ENCODE data around the gene ZNF765. TPM values are rescaled to one million over a fixed set of nuclear protein-coding genes. Genes with fewer than 3 reads are reported as not detected.

The ZNF765 gene
- total RNA-seq, 6 donors from 2014 or later = 7.9 to 21.0 (median 10.5) TPM

DNA sequence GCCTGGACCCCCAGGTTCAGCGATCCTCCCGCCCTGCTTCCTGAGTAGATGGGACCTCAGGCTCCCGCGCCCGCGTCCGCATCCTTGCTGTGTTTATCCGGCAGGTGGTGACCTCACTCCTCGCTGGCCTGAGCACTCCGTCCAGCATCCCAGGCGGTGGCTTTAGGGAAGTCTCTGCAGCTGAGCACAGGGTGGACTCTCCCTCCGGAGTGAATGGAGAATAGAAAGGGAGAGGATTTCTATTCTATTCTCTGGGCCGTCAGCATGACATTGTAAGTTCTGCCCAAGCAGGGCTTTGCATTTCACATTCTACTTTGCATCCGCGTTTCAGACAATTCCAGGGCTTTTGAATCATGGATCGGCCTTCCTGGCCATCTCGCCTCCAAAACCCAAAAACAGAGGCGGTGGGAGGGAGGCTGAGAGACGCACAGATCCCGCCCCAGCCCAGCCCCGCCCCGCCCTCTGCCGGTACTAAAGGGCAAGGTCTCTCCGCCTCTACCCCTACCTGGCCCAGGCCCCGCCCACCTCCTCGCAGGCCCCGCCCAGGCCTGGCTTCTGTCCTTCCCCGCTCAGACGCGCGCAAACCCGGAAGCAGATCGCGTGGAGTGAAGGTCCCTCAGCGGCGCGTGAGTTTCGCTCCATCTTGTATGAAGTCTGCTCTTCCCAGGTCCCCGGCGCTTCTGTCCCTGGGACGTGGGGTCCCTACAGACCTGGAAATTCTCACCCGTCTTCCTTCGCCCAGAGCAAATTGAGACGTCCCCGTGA, 29.6 kb upstream of the ZNF765 start, which contains the start of gene ZNF525:
ZNF525 (plus strand) TSS at position 572 of the 765 bp plus-strand sequence. CDS start 6,577 bp downstream, outside the sequence.
- peaks cover 0 to 5% (median 0%) of the 10 kb centered on the region in 4 donors for H3K9me3 ChIP-seq
- ATAC-seq (ENCODE audit: low FRiP score in 2 of 2) = peak; percentile 100
- TF ChIP-seq POLR2AphosphoS5 (IDR thresholded peaks at IDR 0.05) (peak; percentile 38 to 78), POLR2A (IDR thresholded peaks at IDR 0.05) (peak in 2 of 4 donors; percentile 41 to 63), EP300 (IDR thresholded peaks at IDR 0.05) (no peak)
- TF ChIP-seq, protein P1, sequence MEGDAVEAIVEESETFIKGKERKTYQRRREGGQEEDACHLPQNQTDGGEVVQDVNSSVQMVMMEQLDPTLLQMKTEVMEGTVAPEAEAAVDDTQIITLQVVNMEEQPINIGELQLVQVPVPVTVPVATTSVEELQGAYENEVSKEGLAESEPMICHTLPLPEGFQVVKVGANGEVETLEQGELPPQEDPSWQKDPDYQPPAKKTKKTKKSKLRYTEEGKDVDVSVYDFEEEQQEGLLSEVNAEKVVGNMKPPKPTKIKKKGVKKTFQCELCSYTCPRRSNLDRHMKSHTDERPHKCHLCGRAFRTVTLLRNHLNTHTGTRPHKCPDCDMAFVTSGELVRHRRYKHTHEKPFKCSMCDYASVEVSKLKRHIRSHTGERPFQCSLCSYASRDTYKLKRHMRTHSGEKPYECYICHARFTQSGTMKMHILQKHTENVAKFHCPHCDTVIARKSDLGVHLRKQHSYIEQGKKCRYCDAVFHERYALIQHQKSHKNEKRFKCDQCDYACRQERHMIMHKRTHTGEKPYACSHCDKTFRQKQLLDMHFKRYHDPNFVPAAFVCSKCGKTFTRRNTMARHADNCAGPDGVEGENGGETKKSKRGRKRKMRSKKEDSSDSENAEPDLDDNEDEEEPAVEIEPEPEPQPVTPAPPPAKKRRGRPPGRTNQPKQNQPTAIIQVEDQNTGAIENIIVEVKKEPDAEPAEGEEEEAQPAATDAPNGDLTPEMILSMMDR (IDR thresholded peaks at IDR 0.05) = peak in 4 of 6 experiments; percentile 17 to 40 (median 24)
- H3K4me1 ChIP-seq = peaks cover 0 to 14% (median 5%) of the 10 kb centered on the region in 4 donors
- H3K4me3 ChIP-seq = peak within 1 kb of the TSS; percentile 54 to 81 (median 66)
- H3K27ac ChIP-seq = peak within 1 kb of the TSS; percentile 45 to 75 (median 68)
- no peaks in the 10 kb centered on the region for H3K36me3 ChIP-seq
- peak; percentile 93 to 100 for DNase-seq
- no peaks in the 10 kb centered on the region for H3K27me3 ChIP-seq
- 1 to 5% methylated on average over 21 to 41 of the region's 45 CpGs for WGBS, 2 donors

DNA sequence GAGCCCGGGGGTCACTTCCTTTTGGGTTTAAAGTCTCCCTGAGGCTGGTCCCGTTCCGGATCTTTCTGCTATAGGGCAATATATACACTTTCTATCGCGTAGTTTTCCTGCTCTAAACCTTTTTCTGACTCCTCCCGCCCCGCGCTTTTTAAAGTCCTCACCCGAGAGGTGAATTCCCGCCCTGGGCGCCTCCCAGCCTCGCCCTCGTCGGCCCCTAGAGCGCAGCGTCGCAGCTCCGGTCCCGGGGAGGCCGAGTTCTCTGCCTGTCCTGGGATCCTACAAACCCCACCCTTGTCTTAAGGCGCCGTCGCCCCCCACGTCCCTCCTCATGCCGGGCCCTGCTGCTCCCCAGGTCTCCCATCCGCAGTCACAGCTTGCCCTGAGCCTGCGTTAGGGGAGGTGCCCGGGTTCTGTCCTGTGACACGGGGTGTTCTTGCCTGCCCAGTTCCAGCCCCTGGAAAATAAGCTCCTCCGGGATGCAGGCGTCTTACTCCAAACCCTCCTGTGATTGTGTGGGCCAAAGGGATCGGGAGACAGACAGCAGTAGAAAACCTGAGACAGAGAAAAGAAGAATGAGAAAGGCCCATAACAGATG, 29.0 kb upstream of the ZNF765 start:
- no peak for TF ChIP-seq POLR2AphosphoS5 (IDR thresholded peaks at IDR 0.05)
- TF ChIP-seq, protein P1 (IDR thresholded peaks at IDR 0.05) = no peak
- TF ChIP-seq POLR2A (IDR thresholded peaks at IDR 0.05) = no peak
- TF ChIP-seq EP300 (IDR thresholded peaks at IDR 0.05) = no peak
- Histone ChIP-seq H3K4me1 (peaks cover 0 to 14% (median 5%) of the 10 kb centered on the region in 4 donors), H3K27ac (peak overlapping the region; percentile 45 to 75 (median 68)), H3K9me3 (peaks cover 0 to 6% (median 0%) of the 10 kb centered on the region in 4 donors), H3K36me3 (no peaks in the 10 kb centered on the region), H3K4me3 (peak overlapping the region; percentile 54 to 81 (median 66)), H3K27me3 (no peaks in the 10 kb centered on the region)
- 0 to 1% methylated on average over 26 to 32 of the region's 32 CpGs for WGBS, 2 donors
- peak; percentile 25 to 82 for DNase-seq
- ATAC-seq (ENCODE audit: low FRiP score in 2 of 2) = peak; percentile 71 to 76

DNA sequence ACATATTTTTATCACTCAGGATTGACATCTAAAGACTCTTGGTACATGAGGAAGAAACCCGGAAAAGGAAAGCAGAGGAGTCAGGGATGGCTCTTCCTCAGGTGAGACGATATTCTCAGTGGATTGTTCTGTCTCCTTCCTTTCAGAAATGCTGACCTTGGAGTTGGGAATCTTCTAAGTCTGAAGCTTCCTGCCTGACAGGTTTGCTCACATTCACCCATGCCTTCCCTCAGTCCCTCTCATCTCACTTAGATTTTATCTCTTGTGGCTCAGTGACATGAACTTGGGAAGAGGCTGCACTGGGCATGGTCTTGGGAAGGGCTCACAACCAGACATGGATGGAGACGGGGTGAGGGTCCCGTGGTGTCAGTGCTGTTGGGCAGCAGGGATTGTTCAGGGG, 22.8 kb upstream of the ZNF765 start:
- ATAC-seq (ENCODE audit: low FRiP score in 2 of 2) (no peak), DNase-seq (no peak)
- H3K27ac ChIP-seq = no peak overlapping the region
- no peak overlapping the region for H3K4me3 ChIP-seq
- TF ChIP-seq EP300 (IDR thresholded peaks at IDR 0.05) = no peak
- no peak for TF ChIP-seq POLR2A (IDR thresholded peaks at IDR 0.05)
- TF ChIP-seq POLR2AphosphoS5 (IDR thresholded peaks at IDR 0.05) = no peak
- TF ChIP-seq, protein P1 (IDR thresholded peaks at IDR 0.05) = no peak
- H3K36me3 ChIP-seq = peaks cover 0 to 39% (median 26%) of the 10 kb centered on the region in 4 donors
- H3K9me3 ChIP-seq = peaks cover 0 to 6% (median 0%) of the 10 kb centered on the region in 4 donors
- no peaks in the 10 kb centered on the region for H3K27me3 ChIP-seq
- no peaks in the 10 kb centered on the region for H3K4me1 ChIP-seq
- 89 to 91% methylated on average over 4 of the region's 4 CpGs for WGBS, 2 donors

DNA sequence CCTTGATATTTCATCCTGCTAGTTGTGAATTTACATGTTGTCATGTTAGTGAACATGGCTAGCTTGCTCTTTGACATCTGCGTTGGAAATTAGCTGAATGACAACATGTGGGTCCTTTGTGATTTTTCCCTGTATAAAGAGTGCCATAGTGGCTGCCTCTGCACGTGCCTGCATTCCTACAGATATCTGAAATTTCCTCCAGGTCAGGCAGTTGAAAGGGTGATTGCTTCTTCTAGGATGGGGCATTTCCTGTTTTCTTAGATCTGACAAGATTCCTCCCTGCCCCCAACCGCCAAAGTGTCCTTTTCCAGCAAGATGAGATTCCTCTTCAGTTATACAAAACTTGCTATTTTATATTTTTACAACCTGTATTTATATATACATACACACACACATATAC, 20.7 kb upstream of the ZNF765 start:
- no peak for TF ChIP-seq POLR2A (IDR thresholded peaks at IDR 0.05)
- no peak for TF ChIP-seq EP300 (IDR thresholded peaks at IDR 0.05)

DNA sequence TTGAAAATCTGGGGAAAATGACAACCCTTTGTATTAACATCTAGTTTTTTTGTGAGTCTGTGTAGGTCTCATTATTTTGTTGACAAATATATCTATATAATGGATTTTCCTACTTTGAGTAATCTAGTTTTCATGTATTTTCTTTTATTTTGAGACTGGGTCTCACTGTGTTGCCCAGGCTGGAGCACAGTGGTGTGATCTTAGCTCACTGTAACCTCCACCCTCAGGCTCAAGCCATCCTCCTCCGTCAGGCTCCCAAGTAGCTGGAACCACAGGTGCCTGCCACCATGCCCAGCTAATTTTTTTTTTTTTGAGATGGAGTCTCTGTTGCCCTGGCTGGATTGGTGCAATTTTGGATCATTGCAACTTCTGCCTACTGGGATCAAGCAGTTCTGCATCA, 20.2 kb upstream of the ZNF765 start:
- Histone ChIP-seq H3K27ac (no peak overlapping the region), H3K27me3 (no peaks in the 10 kb centered on the region), H3K36me3 (peaks cover 11 to 64% (median 46%) of the 10 kb centered on the region in 4 donors), H3K9me3 (peaks cover 0 to 19% (median 11%) of the 10 kb centered on the region in 4 donors), H3K4me1 (no peaks in the 10 kb centered on the region), H3K4me3 (no peak overlapping the region)
- ATAC-seq (ENCODE audit: low FRiP score in 2 of 2) (no peak), DNase-seq (no peak)
- WGBS, 2 donors = 100% methylated on average over 1 of the region's 1 CpG
- TF ChIP-seq POLR2AphosphoS5 (IDR thresholded peaks at IDR 0.05) (no peak), POLR2A (IDR thresholded peaks at IDR 0.05) (no peak), EP300 (IDR thresholded peaks at IDR 0.05) (no peak)
- TF ChIP-seq, protein P1 (IDR thresholded peaks at IDR 0.05) = no peak

More for the DNA sequence above, 20.7 kb upstream of the ZNF765 start:
- Histone ChIP-seq H3K9me3 (peaks cover 0 to 14% (median 8%) of the 10 kb centered on the region in 4 donors), H3K27ac (no peak overlapping the region), H3K27me3 (no peaks in the 10 kb centered on the region), H3K4me1 (no peaks in the 10 kb centered on the region), H3K4me3 (no peak overlapping the region), H3K36me3 (peaks cover 11 to 60% (median 42%) of the 10 kb centered on the region in 4 donors)
- 47 to 59% methylated on average over 3 of the region's 3 CpGs for WGBS, 2 donors
- ATAC-seq (ENCODE audit: low FRiP score in 2 of 2) = no peak
- DNase-seq = no peak

All from upper lobe of left lung (tissue), 6 donors.